ENCODE results near the gene B4GALT2. TPM values are rescaled to one million over a fixed set of nuclear protein-coding genes. Genes with fewer than 3 reads are reported as not detected.

Gene B4GALT2
- total RNA-seq, 1 donor from 2014 or later = 35.6 TPM

- DNase-seq (no peak), ATAC-seq (no peak)
- intact Hi-C loops (cut with micrococcal nuclease) = no loop called here
These were observed 17.1 kb downstream of the B4GALT2 start for GRCh38 chr1:43995984-43996732.

- ATAC-seq (no peak), DNase-seq (no peak)
- intact Hi-C loops (cut with micrococcal nuclease) = no loop called here
These were observed 17.7 kb downstream of the B4GALT2 start for GRCh38 chr1:43996733-43997115.

- no peak for ATAC-seq
- no peak for DNase-seq
- intact Hi-C loops (cut with micrococcal nuclease) = no loop called here
These were observed 18.4 kb downstream of the B4GALT2 start for GRCh38 chr1:43997295-43997999.

- intact Hi-C loops (cut with micrococcal nuclease) = no loop called here
- DNase-seq = no peak
These were observed 19.0 kb downstream of the B4GALT2 start for GRCh38 chr1:43998000-43998378.

GRCh38 chr1:43999455-43999854, 20.4 kb downstream of the B4GALT2 start:
- ATAC-seq (no peak), DNase-seq (no peak)
- intact Hi-C loops (cut with micrococcal nuclease) = no loop called here

More at GRCh38 chr1:43998000-43998378, 19.0 kb downstream of the B4GALT2 start:
- ATAC-seq = no peak

- no peak for DNase-seq
- intact Hi-C loops (cut with micrococcal nuclease) = no loop called here
- ATAC-seq = no peak
These were observed 21.2 kb downstream of the B4GALT2 start for GRCh38 chr1:44000122-44000665.

- intact Hi-C loops (cut with micrococcal nuclease) = no loop called here
These were observed 23.2 kb downstream of the B4GALT2 start for GRCh38 chr1:44002165-44002564.

GRCh38 chr1:44002606-44003157, 23.7 kb downstream of the B4GALT2 start:
- ATAC-seq (no peak), DNase-seq (no peak)
- intact Hi-C loops (cut with micrococcal nuclease) = no loop called here

More at GRCh38 chr1:44002165-44002564, 23.2 kb downstream of the B4GALT2 start:
- ATAC-seq = no peak
- DNase-seq = no peak

GRCh38 chr1:44008259-44008658, 29.2 kb downstream of the B4GALT2 start:
- no peak for ATAC-seq
- intact Hi-C loops (cut with micrococcal nuclease) = no loop called here
- DNase-seq = no peak

GRCh38 chr1:44010935-44011471, 32.0 kb downstream of the B4GALT2 start:
- no peak for ATAC-seq
- no peak for DNase-seq
- intact Hi-C loops (cut with micrococcal nuclease) = no loop called here

GRCh38 chr1:44012404-44012803, 33.4 kb downstream of the B4GALT2 start:
- DNase-seq = no peak
- intact Hi-C loops (cut with micrococcal nuclease) = no loop called here

GRCh38 chr1:44012941-44013609, 34.1 kb downstream of the B4GALT2 start:
- no peak for DNase-seq
- intact Hi-C loops (cut with micrococcal nuclease) = no loop called here

More at GRCh38 chr1:44012404-44012803, 33.4 kb downstream of the B4GALT2 start:
- no peak for ATAC-seq

GRCh38 chr1:44013949-44014348, 34.9 kb downstream of the B4GALT2 start:
- intact Hi-C loops (cut with micrococcal nuclease) = no loop called here
- no peak for ATAC-seq
- DNase-seq = no peak

More at GRCh38 chr1:44012941-44013609, 34.1 kb downstream of the B4GALT2 start:
- no peak for ATAC-seq

- ATAC-seq = no peak
- DNase-seq = no peak
- intact Hi-C loops (cut with micrococcal nuclease) = no loop called here
These were observed 35.5 kb downstream of the B4GALT2 start for GRCh38 chr1:44014365-44015104.

GRCh38 chr1:44015206-44015605, 36.2 kb downstream of the B4GALT2 start:
- ATAC-seq (peak; percentile 72), DNase-seq (no peak)
- intact Hi-C loops (cut with micrococcal nuclease) = no loop called here

- no peak for ATAC-seq
- intact Hi-C loops (cut with micrococcal nuclease) = no loop called here
- no peak for DNase-seq
These were observed 37.3 kb downstream of the B4GALT2 start for GRCh38 chr1:44016041-44016889.

GRCh38 chr1:44016890-44017400, 37.9 kb downstream of the B4GALT2 start:
- no peak for ATAC-seq
- intact Hi-C loops (cut with micrococcal nuclease) = no loop called here
- DNase-seq = no peak
